NCI-H187 (cell line): ENCODE measurements around the gene FFAR1.

Experiments
- DNase-seq, 2 experiments: peaks; one replicate each; lab custom pipeline; 2025; lab: John Stamatoyannopoulos, UW

The FFAR1 gene

DNA sequence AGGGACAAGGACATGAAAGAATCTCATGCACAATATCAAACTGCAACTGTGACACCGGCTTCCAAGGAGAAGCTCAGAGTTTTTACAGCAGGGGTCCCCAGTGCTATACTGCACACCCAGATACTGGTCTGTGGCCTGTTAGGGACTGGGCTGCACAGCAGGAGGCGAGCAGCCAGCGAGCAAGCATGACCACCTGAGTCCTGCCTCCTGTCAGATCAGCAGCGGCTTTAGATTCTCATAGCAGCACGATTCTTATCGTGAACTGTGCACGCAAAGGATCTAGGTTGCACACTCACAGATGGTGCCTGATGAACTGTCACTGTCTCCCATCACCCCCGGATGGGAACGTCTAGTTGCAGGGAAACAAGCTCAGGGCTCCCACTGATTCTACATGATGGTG lies 31.8 kb upstream of the FFAR1 start:
- DNase-seq, result no peak

DNA sequence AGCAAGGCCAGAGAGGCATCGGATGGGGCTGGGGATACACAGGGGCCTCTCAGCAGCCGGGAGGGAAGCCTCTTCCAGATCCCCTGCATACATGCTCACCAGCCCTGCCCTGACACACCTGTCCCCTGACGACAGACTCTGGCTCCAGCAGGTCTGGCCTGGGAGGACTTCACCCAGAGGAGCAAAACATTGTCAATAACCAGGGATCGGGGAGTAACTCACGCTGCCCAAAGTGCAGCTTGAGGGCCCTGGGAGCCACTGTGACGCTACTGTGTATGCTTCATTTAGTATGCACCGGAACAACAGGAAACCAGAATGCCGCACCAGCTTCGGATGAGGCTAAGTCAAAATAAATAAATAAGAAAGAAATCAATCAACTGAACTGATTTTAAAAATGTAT lies 31.1 kb upstream of the FFAR1 start:
- DNase-seq, result peak; percentile 50 to 59

DNA sequence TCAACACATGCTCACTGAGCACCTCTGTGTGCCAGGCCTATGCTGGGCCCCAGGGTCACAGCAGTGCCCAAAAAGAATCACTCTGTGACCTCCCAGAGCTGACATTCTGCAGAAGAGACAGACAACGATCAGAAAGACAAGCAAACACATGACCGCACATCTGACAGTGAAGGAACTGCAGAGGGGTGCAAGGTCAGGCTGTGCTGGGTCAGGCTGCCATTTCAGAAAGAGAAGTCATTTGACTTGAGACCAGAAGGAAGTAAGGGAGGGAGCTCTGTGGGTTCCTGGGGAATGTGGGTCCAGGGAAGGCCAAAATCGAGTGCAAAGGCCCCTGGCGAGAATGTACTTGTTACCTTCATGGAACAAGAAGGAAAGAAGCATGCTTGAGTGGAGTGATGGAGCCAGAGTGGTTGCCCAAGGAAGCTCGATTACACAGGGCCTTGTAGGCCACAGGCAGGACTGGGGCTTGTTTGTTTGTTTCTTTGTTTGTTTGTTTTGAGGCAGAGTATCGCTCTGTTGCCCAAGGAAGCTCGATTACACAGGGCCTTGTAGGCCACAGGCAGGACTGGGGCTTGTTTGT lies 30.1 kb upstream of the FFAR1 start:
- DNase-seq, result no peak

DNA sequence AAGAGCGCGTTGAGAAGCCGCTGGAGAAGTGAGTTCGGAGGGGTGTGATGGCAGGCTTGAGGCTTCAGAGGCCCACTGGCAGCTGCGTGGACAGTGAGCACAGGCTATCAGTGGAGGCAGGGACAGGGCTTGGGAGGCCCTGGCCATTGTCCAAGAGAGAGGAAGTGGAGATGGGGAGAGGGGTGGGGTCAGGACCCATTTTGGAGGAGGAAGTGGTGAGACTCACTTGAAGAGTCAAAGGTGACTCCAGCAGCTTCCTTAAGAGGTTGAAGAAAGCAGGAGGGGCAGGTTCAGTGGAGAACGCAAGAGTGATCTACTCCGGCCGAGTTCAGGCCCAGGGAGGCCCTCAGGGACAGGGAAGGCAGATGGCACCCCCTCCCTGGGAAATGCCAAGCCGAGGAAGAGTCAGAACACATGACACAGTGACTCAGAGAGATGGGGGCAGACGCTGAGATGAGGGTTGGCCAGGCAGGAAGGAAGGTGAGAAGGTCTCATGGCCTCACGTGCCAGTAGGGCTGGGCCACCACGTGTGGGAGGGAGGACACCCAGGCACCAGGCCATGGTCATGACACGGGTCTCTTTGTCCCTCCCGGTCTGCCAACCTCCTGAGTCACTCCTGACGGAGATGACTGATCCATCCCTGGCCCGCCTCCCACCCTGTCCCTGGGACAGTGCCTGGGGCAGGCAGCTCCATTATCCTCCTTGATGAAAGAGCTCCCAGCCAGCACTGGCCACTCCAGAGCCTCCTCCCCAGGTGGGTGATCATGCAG lies 28.8 kb upstream of the FFAR1 start:
- no peak for DNase-seq

DNA sequence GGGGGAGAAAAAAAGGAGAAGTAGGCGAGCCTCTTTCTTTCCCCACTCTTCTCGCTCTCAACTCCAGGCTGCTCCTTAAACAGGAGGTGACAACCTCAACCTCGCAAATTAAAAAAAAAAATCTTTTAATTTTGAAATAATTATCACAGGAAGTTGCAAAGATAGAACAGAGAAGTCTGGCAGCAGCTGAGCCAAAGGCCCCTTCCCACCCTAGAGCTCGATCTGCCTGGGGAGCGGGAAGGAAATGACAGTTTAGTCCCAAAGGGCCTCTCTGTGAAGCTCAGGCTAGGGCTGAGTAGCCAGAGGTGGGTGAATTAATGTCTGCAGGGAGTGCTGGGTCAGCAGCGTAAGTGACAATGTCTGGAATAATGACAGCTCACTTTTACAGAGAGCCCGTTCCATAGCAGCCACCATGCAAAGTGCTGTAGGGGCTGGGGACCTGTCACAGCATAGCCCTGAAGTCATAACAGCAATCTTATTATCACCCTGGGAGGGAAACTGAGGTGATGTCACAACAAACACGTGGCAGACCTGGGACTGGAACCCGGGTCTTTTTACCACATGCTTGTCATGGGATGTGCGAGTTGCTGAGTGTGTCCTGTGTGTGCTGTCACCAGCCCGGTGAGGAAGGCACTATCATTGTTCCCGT lies 27.5 kb upstream of the FFAR1 start:
- DNase-seq, result no peak

DNA sequence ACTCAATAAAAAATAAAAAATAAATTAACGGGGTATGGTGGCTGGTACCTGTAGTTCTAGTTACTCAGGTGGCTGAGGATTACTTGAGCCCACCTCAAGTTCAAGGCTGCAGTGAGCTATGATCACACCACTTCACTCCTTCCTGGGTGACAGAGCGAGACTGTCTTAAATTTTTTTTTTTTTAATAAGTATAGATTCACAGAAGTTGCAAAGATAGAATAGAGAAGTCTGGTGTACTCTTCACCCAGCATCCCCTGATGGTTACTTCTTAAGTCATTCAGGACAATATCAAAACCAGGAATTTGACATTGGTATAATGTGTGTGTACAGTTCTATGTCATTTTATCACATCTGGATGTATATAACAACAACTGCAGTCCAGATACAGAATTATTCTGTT lies 26.4 kb upstream of the FFAR1 start:
- DNase-seq, result no peak

DNA sequence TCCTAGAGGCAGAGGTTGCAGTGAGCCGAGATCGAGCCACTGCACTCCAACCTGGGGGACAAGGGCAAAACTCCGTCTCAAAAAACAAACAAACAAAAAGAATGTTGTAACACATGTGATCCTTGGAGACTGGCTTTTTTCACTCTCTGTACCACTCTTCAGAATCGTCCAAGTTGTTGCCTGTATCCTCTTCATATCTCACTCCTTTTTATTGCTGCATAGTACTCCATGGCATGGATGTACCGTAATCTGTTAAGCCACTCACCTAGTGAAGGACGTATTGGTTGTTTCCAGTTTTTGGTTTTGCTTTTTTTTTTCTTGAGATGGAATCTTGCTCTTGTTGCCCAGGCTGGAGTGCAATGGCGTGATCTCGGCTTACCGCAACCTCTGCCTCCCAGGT lies 25.7 kb upstream of the FFAR1 start:
- no peak for DNase-seq

DNA sequence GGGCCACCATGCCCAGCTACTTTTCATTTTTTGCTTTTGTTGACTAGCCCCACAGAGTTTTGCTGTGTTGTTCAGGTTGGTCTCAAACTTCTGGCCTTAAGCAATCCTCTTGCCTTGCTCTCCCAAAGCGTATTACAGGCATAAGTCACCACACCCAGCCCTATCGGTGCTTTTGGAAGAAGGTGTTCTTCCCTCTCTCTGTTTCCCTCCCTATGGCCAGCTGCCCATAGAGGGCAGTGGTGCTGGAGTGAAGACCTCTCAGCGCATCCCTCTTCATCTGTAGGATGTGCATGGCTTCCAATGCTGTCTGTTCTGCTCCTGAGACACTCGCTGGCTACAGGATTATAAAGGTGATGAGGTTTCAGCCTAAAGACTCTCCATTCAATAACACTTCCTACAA lies 20.1 kb upstream of the FFAR1 start:
- DNase-seq, result no peak

DNA sequence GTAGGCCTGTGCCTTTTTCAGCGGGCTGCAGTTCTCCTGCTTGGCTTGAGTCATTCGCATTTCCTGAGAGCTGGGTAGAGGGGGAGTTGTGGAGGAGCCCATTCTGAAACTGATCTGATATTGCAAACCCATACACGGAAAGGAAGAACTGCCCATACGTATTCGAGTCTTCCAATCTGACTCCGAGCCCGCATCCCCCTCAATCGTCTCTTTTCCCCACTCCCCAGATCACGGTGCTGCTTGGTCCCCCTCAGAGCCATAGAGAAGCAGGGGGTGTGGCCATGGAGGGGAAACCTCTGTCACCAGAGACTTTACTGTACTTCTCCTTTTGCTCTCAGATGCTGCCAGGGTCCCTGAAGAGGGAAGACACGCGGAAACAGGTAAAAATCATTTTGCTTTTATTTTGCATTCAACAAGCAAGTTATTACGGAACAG lies 18.8 kb upstream of the FFAR1 start, which contains the start of gene CD22:
Gene CD22 (plus strand): TSS at position 337 of the 435 bp plus-strand sequence. CDS start 2,854 bp downstream, outside the sequence.
- DNase-seq, result no peak

DNA sequence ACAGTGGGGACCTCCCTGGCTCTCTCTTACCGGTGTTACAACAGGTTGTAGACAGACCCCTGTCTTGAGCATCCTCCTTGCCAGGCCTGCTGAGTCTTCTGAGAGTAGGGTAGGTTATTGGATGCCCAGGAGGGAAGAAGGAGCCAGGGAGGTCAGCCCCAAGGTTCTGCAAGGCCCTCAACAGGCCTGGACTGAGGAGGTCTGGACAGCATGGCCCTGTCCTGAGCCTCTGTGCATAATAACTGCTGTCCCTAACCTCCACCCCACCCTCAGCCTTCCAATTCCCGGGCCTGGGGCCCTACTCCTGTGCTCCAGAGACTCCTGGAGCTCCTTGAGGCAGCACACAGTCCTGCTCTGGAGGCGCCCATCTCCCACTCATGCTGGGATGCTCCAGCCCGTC lies 18.4 kb upstream of the FFAR1 start:
- DNase-seq, result no peak

DNA sequence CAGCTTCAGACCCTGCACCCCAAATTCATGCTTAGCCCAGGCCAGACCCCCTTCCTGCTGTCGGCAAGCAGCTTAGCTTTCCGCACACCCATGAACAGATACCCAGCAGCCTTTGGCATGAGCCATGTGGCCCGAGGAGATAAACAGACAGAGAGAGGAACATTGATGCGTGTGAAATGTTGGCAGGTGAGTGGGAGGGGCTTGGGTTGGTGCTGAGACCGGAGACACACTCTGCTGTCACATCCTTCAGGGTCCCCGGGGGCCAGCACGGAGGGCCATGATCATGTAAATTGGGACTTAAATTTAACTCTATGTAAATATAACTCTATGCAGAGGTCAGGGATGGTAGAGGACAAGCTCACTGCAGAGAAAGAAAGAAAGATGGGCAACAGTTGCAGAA lies 17.2 kb upstream of the FFAR1 start:
- peak in 1 of 2 experiments; percentile 21 for DNase-seq

DNA sequence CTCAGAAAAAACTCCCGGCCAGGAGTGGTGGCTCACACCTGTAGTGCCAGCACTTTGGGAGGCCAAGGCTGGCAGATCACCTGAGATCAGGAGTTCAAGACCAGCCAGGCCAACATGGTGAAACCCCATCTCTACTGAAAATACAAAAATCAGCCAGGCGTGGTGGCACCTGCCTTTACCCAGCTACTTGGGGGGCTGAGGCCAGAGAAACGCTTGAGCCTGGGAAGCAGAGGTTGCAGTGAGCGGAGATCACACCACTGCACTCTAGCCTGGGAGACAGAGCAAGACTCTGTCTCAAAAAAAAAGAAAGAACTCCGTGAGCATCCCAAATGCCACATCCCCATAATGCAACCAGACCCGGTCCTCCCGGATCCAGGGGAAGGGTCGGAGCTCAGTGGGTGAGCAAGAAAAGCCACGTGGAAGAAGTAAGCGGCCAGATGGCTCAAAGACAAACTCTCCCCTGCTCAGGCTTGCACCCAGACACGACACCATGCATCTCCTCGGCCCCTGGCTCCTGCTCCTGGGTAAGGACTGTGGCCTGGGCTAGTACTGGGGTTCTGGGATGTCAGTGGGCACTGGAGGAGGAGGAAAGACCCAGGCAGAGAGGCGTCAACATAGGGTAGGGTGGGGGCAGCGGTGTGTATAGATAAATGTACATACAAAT lies 16.0 kb upstream of the FFAR1 start:
- no peak for DNase-seq

DNA sequence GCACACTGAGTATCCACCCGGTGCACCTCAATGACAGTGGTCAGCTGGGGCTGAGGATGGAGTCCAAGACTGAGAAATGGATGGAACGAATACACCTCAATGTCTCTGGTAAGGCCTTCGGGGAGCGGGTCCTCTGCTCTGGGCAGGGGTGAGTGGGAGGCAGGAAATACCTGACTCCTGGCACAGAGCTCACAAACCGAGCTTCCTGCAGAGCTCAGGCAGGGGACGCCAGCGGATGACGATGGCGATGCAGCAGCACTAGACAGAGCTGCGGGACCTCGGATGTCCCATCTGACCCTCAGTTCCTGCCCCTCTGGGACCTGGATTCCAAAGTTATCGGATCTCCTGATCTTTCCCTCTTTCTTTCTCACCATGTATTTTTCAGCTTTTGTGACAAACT lies 14.9 kb upstream of the FFAR1 start:
- DNase-seq, result no peak

DNA sequence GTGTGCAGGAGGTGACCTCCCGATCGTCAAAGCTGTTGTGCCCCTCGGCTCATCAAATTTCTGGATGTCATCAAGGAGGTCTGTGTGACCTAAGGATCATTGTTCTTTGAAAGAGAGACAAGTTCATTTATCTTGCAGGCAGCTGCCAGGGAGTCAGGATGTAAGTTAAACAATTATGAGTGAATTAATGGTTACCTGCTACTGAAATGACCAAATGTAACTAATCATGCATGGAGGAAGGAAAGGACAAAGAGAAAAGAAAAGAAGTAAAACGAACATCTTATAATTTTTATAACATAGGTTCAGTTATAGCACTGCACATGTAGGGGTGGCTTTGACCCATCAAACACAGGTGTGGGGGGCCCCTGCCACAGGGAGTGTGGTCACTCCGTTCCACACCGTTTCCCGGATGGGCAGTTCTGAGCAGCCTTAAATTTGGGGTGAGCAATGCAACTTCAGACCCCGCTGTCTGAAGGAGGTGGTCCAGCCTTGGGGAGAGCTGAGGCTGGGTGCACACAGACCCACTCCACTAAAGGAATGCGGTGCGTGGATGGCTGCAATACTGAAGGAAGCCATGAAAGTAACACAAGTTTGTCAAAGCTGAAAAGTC lies 13.5 kb upstream of the FFAR1 start:
- DNase-seq, result no peak

DNA sequence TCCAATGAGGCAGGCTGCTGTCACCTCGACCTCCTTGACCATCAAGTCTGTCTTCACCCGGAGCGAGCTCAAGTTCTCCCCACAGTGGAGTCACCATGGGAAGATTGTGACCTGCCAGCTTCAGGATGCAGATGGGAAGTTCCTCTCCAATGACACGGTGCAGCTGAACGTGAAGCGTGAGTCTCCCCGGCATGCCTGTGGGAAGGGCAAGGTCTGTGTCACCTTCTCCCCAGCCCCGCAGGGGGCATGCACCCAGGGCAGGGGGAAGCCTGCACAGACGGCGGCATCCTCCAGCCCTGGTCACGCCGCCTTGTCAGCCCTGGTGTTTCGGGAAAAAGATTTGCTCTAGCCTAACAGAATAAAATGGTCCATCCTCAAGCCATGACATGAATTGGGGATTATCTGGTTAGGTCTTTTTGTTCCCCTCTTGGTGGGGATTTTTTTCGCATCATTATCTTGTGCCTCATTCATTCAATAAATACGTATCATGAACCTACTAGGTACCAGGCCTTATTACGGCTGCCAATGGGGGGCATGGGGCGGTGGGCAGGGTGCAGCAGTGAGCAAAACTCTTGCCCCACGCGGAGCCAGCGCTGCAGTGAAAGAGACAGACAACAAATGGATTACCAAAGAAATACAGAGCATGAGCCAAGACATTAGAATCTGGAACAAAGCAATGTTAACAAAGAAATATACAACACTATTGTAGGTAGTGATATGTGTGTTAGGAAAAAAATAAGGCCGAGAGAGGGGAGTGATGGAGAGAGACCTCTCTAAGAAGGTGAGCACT lies 11.3 kb upstream of the FFAR1 start:
- no peak for DNase-seq

DNA sequence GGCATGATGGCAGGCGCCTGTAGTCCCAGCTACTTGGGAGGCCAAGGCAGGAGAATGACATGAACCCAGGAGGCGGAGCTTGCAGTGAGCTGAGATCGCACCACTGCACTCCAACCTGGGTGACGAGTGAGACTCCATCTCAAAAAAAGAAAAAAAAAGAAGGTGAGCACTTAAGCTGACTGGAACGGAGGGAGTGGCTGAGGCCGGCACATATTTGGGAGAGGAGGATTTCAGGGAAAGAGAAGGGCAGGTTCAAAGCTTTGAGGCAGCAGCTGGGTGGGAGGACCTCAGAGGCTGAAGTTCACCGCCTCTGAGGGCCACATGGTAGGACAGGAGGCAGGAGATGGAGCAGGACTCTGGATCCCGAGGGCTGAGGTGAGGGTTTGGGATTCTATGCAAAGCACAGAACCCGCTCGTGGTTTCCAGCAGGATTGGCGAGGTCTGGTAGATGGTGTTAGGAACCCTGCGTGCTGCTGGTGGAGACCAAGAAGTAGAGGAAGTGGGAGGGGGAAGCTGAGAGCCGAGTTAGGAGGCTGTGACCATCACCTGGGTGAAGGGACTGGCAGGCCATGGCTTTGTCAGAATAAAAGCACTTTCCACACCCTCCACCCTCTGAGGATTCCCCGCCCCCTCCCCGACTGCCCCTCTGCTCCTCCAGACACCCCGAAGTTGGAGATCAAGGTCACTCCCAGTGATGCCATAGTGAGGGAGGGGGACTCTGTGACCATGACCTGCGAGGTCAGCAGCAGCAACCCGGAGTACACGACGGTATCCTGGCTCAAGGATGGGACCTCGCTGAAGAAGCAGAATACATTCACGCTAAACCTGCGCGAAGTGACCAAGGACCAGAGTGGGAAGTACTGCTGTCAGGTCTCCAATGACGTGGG lies 10.4 kb upstream of the FFAR1 start:
- DNase-seq, result no peak

DNA sequence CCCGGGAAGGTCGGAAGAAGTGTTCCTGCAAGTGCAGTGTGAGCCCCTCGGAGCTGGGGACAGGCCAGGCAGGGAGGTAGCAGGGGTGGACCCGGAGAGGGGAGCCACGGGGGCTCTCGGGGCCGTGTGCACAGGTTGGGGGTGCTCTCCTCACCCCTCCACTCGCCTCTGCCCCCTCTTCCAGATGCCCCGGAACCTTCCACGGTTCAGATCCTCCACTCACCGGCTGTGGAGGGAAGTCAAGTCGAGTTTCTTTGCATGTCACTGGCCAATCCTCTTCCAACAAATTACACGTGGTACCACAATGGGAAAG lies 9.8 kb upstream of the FFAR1 start:
- no peak for DNase-seq

DNA sequence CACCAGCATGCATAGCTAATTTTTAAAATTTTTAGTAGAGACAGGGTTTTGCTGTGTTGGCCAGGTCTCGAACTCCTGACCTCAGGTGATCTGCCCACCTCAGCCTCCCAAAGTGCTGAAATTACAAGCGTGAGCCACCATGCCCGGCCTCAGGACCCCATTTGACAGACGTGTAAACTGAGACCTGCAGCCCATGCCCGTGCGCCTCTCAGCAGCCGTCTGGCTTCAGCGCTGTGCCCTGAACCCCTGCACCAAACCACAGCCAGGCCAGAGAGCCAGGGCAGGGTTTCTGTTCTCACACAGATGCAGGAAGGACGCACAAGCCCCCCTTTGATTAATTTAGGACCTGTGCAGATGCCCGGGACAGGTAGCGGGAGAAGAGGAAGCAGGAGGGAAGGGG lies 7.3 kb upstream of the FFAR1 start:
- no peak for DNase-seq

DNA sequence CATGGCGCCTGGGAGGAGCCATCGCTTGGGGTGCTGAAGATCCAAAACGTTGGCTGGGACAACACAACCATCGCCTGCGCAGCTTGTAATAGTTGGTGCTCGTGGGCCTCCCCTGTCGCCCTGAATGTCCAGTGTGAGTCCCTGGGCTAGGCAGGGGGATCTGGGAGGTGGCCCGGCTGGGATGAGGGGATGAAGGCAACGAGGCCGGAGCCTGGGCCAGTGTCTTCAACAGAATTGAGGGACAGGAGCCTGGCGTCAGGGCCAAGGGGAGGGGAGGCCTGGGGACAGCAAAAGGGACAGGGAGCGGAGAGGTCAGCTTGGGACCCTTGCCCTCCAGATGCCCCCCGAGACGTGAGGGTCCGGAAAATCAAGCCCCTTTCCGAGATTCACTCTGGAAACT lies 6.7 kb upstream of the FFAR1 start:
- DNase-seq, result no peak

DNA sequence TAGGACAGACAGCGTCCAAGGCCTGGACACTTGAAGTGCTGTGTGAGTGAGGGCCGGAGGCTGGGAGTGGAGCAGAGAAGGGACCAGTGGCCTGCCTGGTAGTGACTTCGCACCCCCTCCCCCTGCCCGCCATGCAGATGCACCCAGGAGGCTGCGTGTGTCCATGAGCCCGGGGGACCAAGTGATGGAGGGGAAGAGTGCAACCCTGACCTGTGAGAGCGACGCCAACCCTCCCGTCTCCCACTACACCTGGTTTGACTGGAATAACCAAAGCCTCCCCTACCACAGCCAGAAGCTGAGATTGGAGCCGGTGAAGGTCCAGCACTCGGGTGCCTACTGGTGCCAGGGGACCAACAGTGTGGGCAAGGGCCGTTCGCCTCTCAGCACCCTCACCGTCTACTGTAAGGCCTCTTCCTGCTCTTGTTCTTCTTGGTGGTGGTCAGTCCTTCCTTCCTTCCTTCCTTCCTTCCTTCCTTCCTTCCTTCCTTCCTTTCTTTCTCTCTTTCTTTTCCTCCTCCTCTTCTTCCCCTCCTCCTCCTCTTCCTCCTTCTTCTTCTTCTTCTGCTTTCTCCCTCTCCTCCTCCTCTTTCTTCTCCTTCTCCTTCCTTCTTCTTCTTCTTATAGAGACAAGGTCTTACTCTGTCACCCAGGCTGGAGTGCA lies 6.0 kb upstream of the FFAR1 start:
- no peak for DNase-seq
